IMR-90 (cell line): ENCODE measurements around the gene FSTL5. TPM values are rescaled to one million over a fixed set of nuclear protein-coding genes. Genes with fewer than 3 reads are reported as not detected.

Experiments
- ATAC-seq: fragments of 200-7000 bp; cut with Tn5 transposase; 2 replicates; pipeline ENCODE4 v1.9.1; 2020; ENCODE audit warnings: low read depth, mild to moderate bottlenecking, moderate library complexity
- BruUV-seq: library from RNA; stranded (reverse); fragments of 400-500 nt; replicated peaks from 2 replicates; lab custom pipeline; 2021; lab: Mats Ljungman, UMichigan
- CTCF ChIA-PET: fragments of 300-600 bp; formaldehyde crosslinking; extraction: SDS; loops from one replicate; lab custom pipeline; 2021; ENCODE audit warnings: antibody characterized with exemption; lab: Yijun Ruan, JAX
- POLR2A ChIA-PET: fragments of 300-600 bp; sonication (Branson Sonifier 250); formaldehyde crosslinking; loops from one replicate; lab custom pipeline; 2022; ENCODE audit warnings: antibody characterized with exemption; ENCODE audit not compliant: unreplicated experiment; lab: Charles Lee
- DNase-seq: peaks from one replicate; pipeline ENCODE4 v3.0.0; 2013
- H2AFZ ChIP-seq: replicated peaks from 2 replicates; pipeline ENCODE3; 2013; ENCODE audit warnings: low read length, mild to moderate bottlenecking; ENCODE audit not compliant: poor library complexity
- H2AK5ac ChIP-seq: 2 replicates; pipeline ENCODE4 v1.6.1; 2013; ENCODE audit warnings: low read depth, low read length, inconsistent platforms
- H2AK9ac ChIP-seq: replicated peaks from 2 replicates; pipeline ENCODE3; 2013; ENCODE audit warnings: mild to moderate bottlenecking, low read depth, low read length, moderate library complexity; ENCODE audit not compliant: poor library complexity
- H2BK120ac ChIP-seq: 2 replicates; pipeline ENCODE4 v1.6.1; 2013; ENCODE audit warnings: low read depth, low read length, inconsistent platforms
- H2BK15ac ChIP-seq: 3 replicates; pipeline ENCODE4 v1.6.1; 2013; ENCODE audit warnings: low read depth, low read length, inconsistent platforms
- H2BK20ac ChIP-seq: 2 replicates; pipeline ENCODE4 v1.6.1; 2013; ENCODE audit warnings: low read depth, mild to moderate bottlenecking, inconsistent platforms, low read length, moderate library complexity
- H2BK5ac ChIP-seq: 2 replicates; pipeline ENCODE4 v1.6.1; 2013; ENCODE audit warnings: mild to moderate bottlenecking, low read depth, low read length, inconsistent platforms; ENCODE audit not compliant: poor library complexity, severe bottlenecking
- H3K14ac ChIP-seq: replicated peaks from 2 replicates; pipeline ENCODE4 v1.6.1; 2013; ENCODE audit warnings: low read depth, low read length, inconsistent platforms
- H3K18ac ChIP-seq: 2 replicates; pipeline ENCODE4 v1.6.1; 2013; ENCODE audit warnings: low read depth, low read length, control low read depth
- H3K23ac ChIP-seq: 2 replicates; pipeline ENCODE4 v1.6.1; 2013; ENCODE audit warnings: low read depth, low read length, inconsistent platforms
- H3K27ac ChIP-seq: 2 replicates; pipeline ENCODE4 v1.5.1; 2013; ENCODE audit warnings: mild to moderate bottlenecking, control low read depth, low read length; ENCODE audit not compliant: insufficient read depth
- H3K27me3 ChIP-seq: 2 replicates; pipeline ENCODE4 v1.6.1; 2013; ENCODE audit warnings: low read length; ENCODE audit not compliant: control insufficient read depth, insufficient read depth
- H3K36me3 ChIP-seq: 2 replicates; pipeline ENCODE4 v1.6.1; 2013; ENCODE audit warnings: low read length, mixed read lengths; ENCODE audit not compliant: control insufficient read depth, insufficient read depth
- H3K4ac ChIP-seq: 2 replicates; pipeline ENCODE4 v1.6.1; 2013; ENCODE audit warnings: low read depth, low read length, inconsistent platforms
- H3K4me1 ChIP-seq: 2 replicates; pipeline ENCODE4 v1.6.1; 2013; ENCODE audit warnings: low read length, mixed read lengths; ENCODE audit not compliant: control insufficient read depth, insufficient read depth
- H3K4me2 ChIP-seq: 2 replicates; pipeline ENCODE4 v1.6.1; 2013; ENCODE audit warnings: low read depth, mild to moderate bottlenecking, control low read depth, low read length, moderate library complexity
- H3K4me3 ChIP-seq: 2 replicates; pipeline ENCODE4 v1.5.1; 2013; ENCODE audit warnings: low read depth, mild to moderate bottlenecking, control low read depth, low read length, moderate library complexity; ENCODE audit not compliant: insufficient read depth
- H3K56ac ChIP-seq: 2 replicates; pipeline ENCODE4 v1.6.1; 2013; ENCODE audit warnings: low read length, inconsistent platforms; ENCODE audit not compliant: insufficient read depth; ENCODE audit errors: extremely low read depth
- H3K79me1 ChIP-seq, 2 experiments: 2 replicates each; pipeline ENCODE4 v1.6.1; 2013; ENCODE audit warnings: low read length in 2 of 2, inconsistent platforms in 1 of 2, low read depth in 1 of 2
- H3K9ac ChIP-seq: 2 replicates; pipeline ENCODE4 v1.6.1; 2013; ENCODE audit warnings: low read depth, low read length, control low read depth
- H3K9me1 ChIP-seq: 2 replicates; pipeline ENCODE4 v1.6.1; 2013; ENCODE audit warnings: low read length, inconsistent platforms; ENCODE audit not compliant: insufficient read depth
- H3K9me3 ChIP-seq: 2 replicates; pipeline ENCODE4 v1.6.1; 2013; ENCODE audit warnings: low read length; ENCODE audit not compliant: control insufficient read depth, insufficient read depth
- H4K20me1 ChIP-seq: 2 replicates; pipeline ENCODE4 v1.6.1; 2013; ENCODE audit warnings: low read length, inconsistent platforms; ENCODE audit not compliant: insufficient read depth
- H4K5ac ChIP-seq: 2 replicates; pipeline ENCODE4 v1.6.1; 2013; ENCODE audit warnings: mild to moderate bottlenecking, low read depth, low read length, control low read depth
- H4K8ac ChIP-seq, 2 experiments: 2 replicates each; pipeline ENCODE4 v1.6.1; 2013; ENCODE audit warnings: low read depth in 2 of 2, low read length in 2 of 2, control low read depth in 1 of 2, inconsistent platforms in 1 of 2
- H4K91ac ChIP-seq: 2 replicates; pipeline ENCODE4 v1.6.1; 2013; ENCODE audit warnings: low read depth, low read length, inconsistent platforms; ENCODE audit not compliant: insufficient read depth
- BHLHE40 ChIP-seq: fragments of 150-350 bp; IDR thresholded peaks from 2 replicates; pipeline ENCODE4 v1.6.1; 2016; ENCODE audit warnings: mild to moderate bottlenecking, low read depth, low read length
- CEBPB ChIP-seq: IDR thresholded peaks from 2 replicates; pipeline ENCODE4 v1.6.1; 2012; ENCODE audit warnings: low read depth, low read length, improper control_type of control experiment
- FOS ChIP-seq: fragments of 150-350 bp; IDR thresholded peaks from 2 replicates; pipeline ENCODE4 v1.6.1; 2016; ENCODE audit warnings: low read depth, low read length
- MAFK ChIP-seq: IDR thresholded peaks from 2 replicates; pipeline ENCODE4 v1.6.1; 2012; ENCODE audit warnings: low read depth, low read length, improper control_type of control experiment
- MAZ ChIP-seq: IDR thresholded peaks from 2 replicates; pipeline ENCODE4 v1.6.1; 2012; ENCODE audit warnings: low read depth, mild to moderate bottlenecking, low read length, improper control_type of control experiment, moderate library complexity, borderline replicate concordance
- MXI1 ChIP-seq: IDR thresholded peaks from 2 replicates; pipeline ENCODE4 v1.6.1; 2012; ENCODE audit warnings: low read depth, mild to moderate bottlenecking, low read length, moderate library complexity, borderline replicate concordance
- POLR2A ChIP-seq: IDR thresholded peaks from 2 replicates; pipeline ENCODE4 v1.6.1; 2012; ENCODE audit warnings: mild to moderate bottlenecking, low read depth, low read length
- RAD21 ChIP-seq: IDR thresholded peaks from 2 replicates; pipeline ENCODE4 v1.6.1; 2012; ENCODE audit warnings: low read length, improper control_type of control experiment
- RCOR1 ChIP-seq: IDR thresholded peaks from 2 replicates; pipeline ENCODE4 v1.6.1; 2012; ENCODE audit warnings: mild to moderate bottlenecking, low read length, improper control_type of control experiment; ENCODE audit not compliant: insufficient replicate concordance
- RFX5 ChIP-seq: IDR thresholded peaks from 2 replicates; pipeline ENCODE4 v1.8.0; 2012; ENCODE audit warnings: low read depth, mild to moderate bottlenecking, low read length, moderate library complexity
- SMC3 ChIP-seq: fragments of 150-350 bp; IDR thresholded peaks from 2 replicates; pipeline ENCODE4 v1.6.1; 2016; ENCODE audit warnings: low read depth, mild to moderate bottlenecking, antibody characterized with exemption, low read length, moderate library complexity
- WGBS, 2 experiments: methylation state at CpG; one replicate each; pipeline versions ENCODE4 v1.1.5 to v1.1.7; 2013; ENCODE audit warnings: missing lambda C conversion rate in 2 of 2; ENCODE audit not compliant: insufficient read length in 1 of 2; ENCODE audit errors: extremely low coverage in 2 of 2; 5-methylcytosine and 5-hydroxymethylcytosine counted together
- dilution Hi-C: fragments of 300-500 bp; cut with HindIII; formaldehyde crosslinking; loops from one replicate; pipeline ENCODE4 v1.14.3; 2018; ENCODE audit warnings: low sequenced_read_pairs; ENCODE audit not compliant: unreplicated experiment
- in situ Hi-C: fragments of 300-500 bp; cut with MboI; formaldehyde crosslinking; loops from 3 replicates; pipeline ENCODE4 v1.14.3; 2019; ENCODE audit warnings: low sequenced_read_pairs, inconsistent platforms, mixed read lengths
- intact Hi-C: fragments of 100-400 bp; cut with micrococcal nuclease; formaldehyde crosslinking; loops from 2 replicates; pipeline ENCODE4 v1.10.0; 2022
- polyA plus RNA-seq, 3 experiments: library from polyadenylated mRNA; depleted of rRNA; stranded (reverse); fragments of >200 nt; gene quantifications; 2 replicates each; pipeline ENCODE4 v1.2.3, GENCODE V29; 2012; ENCODE audit warnings: low replicate concordance in 1 of 3
- total RNA-seq: library from RNA; depleted of rRNA; stranded (reverse); fragments of >200 nt; gene quantifications from 2 replicates; pipeline ENCODE4 v1.2.3, GENCODE V29; 2012
- TF ChIP-seq, protein P1 (sequence below): fragments of 150-350 bp; IDR thresholded peaks from 2 replicates; pipeline ENCODE4 v1.6.1; 2016; ENCODE audit warnings: low read depth, mild to moderate bottlenecking, low read length, moderate library complexity, borderline replicate concordance
- TF ChIP-seq, protein P2 (sequence below): fragments of 150-350 bp; IDR thresholded peaks from 2 replicates; pipeline ENCODE4 v1.6.1; 2017; ENCODE audit warnings: mild to moderate bottlenecking, antibody characterized with exemption, low read length, low read depth
- TF ChIP-seq, protein P3 (sequence below): conservative IDR thresholded peaks from 2 replicates; pipeline ENCODE4 v1.5.1; 2012; ENCODE audit warnings: mild to moderate bottlenecking, low read depth, low read length, improper control_type of control experiment

Gene FSTL5
- total and polyA plus RNA-seq, 2 of the 4 experiments (the other 2 are of a cell fraction) = under 0.01 TPM; not detected in 1

DNA sequence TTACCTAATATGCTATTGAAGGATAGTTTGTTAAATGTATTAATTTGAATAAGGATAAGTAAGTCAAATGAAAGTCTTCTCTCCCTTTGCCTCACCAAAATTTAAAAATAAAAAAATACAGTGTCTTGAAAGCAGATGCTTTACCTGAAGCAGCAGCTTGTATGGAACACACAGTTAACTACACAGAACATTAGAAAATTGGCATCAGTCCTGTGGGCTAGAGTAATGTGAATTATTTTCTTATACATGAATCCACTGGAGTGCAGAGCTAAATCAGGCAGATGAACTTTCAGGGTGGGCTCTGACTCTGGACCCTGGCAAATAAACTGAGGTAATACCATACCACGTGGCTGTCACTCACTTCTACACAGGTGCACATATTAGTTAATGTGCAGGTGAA is 348.0 kb downstream of the FSTL5 start:
- intact Hi-C loops = no loop called here
- H2AFZ ChIP-seq = no peak overlapping the region
- H3K4ac ChIP-seq = no peak overlapping the region
- H3K18ac ChIP-seq = no peak overlapping the region
- H3K36me3 ChIP-seq = no peaks in the 10 kb centered on the region
- no peak overlapping the region for H3K4me2 ChIP-seq
- H3K14ac ChIP-seq = no peak overlapping the region
- H3K9me3 ChIP-seq = no peaks in the 10 kb centered on the region
- no peak overlapping the region for H2AK5ac ChIP-seq
- H3K23ac ChIP-seq = no peak overlapping the region
- H3K56ac ChIP-seq = no peak overlapping the region
- H2BK120ac ChIP-seq = no peak overlapping the region
- H2BK5ac ChIP-seq = no peak overlapping the region
- no peak overlapping the region for H4K5ac ChIP-seq
- no CpG with 5 or more reads among the region's 1 CpG for WGBS, 2 experiments
- no peaks in the 10 kb centered on the region for H4K20me1 ChIP-seq
- no peaks in the 10 kb centered on the region for H3K27me3 ChIP-seq
- in situ Hi-C loops = no loop called here
- H2BK20ac ChIP-seq = no peak overlapping the region
- no TSS peak for BruUV-seq
- H3K27ac ChIP-seq = no peak overlapping the region
- H2BK15ac ChIP-seq = no peak overlapping the region
- no peak overlapping the region for H3K9ac ChIP-seq
- dilution Hi-C loops = no loop called here
- H3K4me1 ChIP-seq = no peaks in the 10 kb centered on the region
- ATAC-seq = no peak
- DNase-seq = no peak
- POLR2A ChIA-PET = no interaction called here
- CTCF ChIA-PET = no interaction called here
- H3K9me1 ChIP-seq = no peaks in the 10 kb centered on the region
- no peaks in the 10 kb centered on the region for H3K79me1 ChIP-seq
- H4K91ac ChIP-seq = no peak overlapping the region
- no peak for TF ChIP-seq RAD21
- TF ChIP-seq FOS = no peak
- TF ChIP-seq, protein P1, sequence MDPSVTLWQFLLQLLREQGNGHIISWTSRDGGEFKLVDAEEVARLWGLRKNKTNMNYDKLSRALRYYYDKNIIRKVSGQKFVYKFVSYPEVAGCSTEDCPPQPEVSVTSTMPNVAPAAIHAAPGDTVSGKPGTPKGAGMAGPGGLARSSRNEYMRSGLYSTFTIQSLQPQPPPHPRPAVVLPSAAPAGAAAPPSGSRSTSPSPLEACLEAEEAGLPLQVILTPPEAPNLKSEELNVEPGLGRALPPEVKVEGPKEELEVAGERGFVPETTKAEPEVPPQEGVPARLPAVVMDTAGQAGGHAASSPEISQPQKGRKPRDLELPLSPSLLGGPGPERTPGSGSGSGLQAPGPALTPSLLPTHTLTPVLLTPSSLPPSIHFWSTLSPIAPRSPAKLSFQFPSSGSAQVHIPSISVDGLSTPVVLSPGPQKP = no peak
- TF ChIP-seq SMC3 = no peak
- no peak for TF ChIP-seq MXI1
- no peak for TF ChIP-seq RCOR1
- no peak for TF ChIP-seq MAZ
- no peak for TF ChIP-seq MAFK
- TF ChIP-seq, protein P2, sequence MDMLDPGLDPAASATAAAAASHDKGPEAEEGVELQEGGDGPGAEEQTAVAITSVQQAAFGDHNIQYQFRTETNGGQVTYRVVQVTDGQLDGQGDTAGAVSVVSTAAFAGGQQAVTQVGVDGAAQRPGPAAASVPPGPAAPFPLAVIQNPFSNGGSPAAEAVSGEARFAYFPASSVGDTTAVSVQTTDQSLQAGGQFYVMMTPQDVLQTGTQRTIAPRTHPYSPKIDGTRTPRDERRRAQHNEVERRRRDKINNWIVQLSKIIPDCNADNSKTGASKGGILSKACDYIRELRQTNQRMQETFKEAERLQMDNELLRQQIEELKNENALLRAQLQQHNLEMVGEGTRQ = no peak
- TF ChIP-seq, protein P3, sequence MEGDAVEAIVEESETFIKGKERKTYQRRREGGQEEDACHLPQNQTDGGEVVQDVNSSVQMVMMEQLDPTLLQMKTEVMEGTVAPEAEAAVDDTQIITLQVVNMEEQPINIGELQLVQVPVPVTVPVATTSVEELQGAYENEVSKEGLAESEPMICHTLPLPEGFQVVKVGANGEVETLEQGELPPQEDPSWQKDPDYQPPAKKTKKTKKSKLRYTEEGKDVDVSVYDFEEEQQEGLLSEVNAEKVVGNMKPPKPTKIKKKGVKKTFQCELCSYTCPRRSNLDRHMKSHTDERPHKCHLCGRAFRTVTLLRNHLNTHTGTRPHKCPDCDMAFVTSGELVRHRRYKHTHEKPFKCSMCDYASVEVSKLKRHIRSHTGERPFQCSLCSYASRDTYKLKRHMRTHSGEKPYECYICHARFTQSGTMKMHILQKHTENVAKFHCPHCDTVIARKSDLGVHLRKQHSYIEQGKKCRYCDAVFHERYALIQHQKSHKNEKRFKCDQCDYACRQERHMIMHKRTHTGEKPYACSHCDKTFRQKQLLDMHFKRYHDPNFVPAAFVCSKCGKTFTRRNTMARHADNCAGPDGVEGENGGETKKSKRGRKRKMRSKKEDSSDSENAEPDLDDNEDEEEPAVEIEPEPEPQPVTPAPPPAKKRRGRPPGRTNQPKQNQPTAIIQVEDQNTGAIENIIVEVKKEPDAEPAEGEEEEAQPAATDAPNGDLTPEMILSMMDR = no peak
- no peak for TF ChIP-seq BHLHE40
- TF ChIP-seq CEBPB = no peak
- TF ChIP-seq POLR2A = no peak
- no peak for TF ChIP-seq RFX5
- H2AK9ac ChIP-seq = no peak overlapping the region
- no peak overlapping the region for H4K8ac ChIP-seq
- H3K4me3 ChIP-seq = no peak overlapping the region
